Measurements from ENCODE around the gene CRELD1. TPM values are rescaled to one million over a fixed set of nuclear protein-coding genes. Genes with fewer than 3 reads are reported as not detected.

Gene CRELD1
- total RNA-seq, 1 donor from 2014 or later, result 135 TPM

- no peak for DNase-seq (ENCODE audit: low read depth)
Measured at GRCh38 chr3:9903238-9903624, 30.4 kb upstream of the CRELD1 start.

DNA sequence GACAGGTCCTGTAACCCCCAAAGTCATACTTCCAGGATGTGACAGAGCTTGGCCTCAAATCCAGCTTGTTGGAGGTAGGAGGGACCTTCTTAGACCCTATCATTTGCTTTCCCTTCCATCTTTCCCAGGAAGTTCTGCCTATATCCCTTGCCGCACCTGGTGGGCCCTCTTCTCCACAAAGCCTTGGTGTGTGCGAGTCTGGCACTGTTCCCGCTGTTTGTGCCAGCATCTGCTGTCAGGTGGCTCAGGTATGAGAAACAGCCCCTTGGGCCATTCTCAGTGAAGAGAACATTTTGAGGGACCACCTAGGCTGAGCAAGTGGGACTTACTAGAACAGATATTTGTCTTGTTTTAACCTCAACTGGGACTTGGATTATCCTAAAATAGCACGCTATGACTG is 29.7 kb upstream of the CRELD1 start:
- DNase-seq (ENCODE audit: low read depth), result no peak

DNA sequence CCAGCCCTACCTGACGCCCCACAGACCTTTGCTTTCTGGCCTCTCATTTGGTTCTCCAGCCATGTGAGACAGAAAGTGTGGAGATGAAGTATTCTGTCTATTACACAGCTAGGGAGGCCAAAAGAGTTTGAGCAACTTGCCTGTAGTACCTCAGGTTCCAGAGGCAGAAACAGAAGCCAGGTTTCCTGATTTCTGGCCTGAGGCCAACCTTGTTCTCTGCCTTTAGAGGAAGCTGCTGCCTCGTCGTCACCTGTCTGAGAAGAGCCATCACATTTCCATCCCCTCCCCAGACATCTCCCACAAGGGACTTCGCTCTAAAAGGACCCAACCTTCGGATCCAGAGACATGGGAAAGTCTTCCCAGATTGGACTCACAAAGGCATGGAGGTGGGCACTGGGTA is 27.2 kb upstream of the CRELD1 start:
- no peak for DNase-seq (ENCODE audit: low read depth)

DNA sequence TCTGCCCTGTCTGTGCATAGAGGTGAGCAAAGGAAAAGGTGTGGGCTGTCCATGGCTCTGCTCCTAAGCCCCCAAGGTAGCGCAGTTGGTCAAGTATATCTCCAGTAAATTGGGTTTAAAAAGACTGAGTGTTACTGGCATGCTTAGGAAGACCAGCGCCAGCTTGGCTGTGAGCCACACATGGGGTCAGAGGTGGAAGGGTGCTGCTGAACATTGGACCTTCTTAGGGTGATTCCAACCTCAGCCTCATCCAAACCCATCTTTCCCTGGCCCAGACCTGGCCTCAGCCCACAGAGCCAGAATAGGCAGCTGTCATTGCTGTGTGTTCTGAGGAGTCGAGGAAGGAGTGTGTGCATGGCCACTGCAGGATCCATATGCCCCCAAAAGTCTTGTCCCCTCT is 25.3 kb upstream of the CRELD1 start:
- no peak for DNase-seq (ENCODE audit: low read depth)

DNA sequence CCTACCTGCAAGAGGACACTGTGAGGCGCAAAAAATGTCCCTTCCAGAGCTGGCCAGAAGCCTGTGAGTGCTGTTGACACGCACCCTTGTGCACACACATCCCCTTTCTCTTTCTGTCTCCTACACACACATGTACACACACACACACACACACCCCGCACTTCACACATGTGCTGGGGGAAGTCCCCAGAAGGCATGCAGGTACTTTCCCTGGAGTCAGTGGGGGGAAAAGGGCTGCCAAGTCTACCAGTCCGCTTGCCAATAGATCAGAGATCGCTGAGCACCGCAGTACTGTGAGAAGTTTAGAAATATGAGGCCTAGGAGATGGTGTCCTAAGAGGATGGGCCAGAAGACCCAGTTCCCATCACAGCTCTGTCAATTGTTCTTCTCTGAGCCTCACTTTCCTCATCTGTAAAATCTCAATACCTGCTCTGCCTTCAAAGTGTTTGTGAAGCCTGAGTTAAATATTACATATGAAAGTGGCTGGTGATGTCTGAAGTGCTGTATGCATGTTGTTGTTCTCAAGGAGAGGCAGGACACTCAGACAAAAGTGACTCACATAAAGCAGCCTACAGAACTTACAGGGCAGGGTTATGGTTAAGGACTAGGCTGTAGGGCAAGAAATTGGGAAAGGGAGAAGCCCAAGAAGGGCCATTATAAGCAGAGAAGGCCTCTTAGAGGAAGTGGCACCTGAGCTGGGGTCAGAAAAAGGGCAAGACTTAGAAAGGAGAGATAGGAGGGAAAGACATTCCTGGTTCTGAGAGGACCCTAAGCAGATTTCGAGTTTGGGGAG is 24.2 kb upstream of the CRELD1 start:
- DNase-seq (ENCODE audit: low read depth), result no peak

- DNase-seq (ENCODE audit: low read depth), result no peak
Measured at GRCh38 chr3:9911863-9912262, 21.8 kb upstream of the CRELD1 start.

GRCh38 chr3:9912294-9912935 is 21.2 kb upstream of the CRELD1 start:
- no peak for DNase-seq (ENCODE audit: low read depth)

GRCh38 chr3:9913601-9914000 is 20.0 kb upstream of the CRELD1 start:
- DNase-seq (ENCODE audit: low read depth), result no peak

DNA sequence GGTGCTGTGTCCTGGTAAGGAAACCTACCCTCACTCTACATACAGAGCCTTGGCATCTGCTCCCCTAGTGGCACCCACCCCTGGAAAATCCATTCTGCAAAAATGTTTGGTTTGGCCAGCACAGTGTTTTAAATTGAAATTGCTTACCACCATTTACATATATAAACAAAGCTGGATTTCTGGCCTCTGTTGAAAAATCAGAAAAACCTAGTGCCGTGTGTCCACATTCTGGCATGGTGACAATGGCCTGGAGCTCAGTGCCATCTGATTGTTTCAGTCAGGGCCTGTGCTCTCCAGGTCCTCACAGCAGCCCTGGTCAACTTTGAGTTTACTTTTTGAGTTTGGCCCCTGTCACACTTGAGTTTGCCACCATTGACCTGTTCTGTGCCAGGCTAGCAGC is 19.6 kb upstream of the CRELD1 start:
- no peak for DNase-seq (ENCODE audit: low read depth)

- DNase-seq (ENCODE audit: low read depth), result no peak
Measured at GRCh38 chr3:9914559-9915253, 18.9 kb upstream of the CRELD1 start.

GRCh38 chr3:9915254-9916141 is 18.1 kb upstream of the CRELD1 start:
- DNase-seq (ENCODE audit: low read depth), result peak; percentile 67

DNA sequence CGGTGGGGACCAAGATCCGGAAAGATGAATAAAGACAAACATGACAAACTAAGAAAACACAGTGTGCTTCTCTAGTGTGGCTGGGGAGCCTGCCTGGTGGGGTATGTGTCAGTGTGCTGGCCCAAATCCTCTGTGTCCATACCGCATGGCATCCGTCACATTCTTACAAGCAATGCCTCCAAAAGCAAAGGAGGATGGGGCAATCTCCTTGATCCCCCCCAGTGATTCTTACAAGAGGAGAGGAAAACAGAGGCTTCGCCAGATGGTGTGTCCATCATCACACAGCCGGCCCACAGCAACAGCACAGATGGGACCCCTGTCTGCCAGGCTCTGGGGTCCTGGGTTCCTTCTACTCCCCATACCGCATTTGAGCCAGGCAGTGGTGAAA is 17.3 kb upstream of the CRELD1 start:
- peak; percentile 25 for DNase-seq (ENCODE audit: low read depth)

DNA sequence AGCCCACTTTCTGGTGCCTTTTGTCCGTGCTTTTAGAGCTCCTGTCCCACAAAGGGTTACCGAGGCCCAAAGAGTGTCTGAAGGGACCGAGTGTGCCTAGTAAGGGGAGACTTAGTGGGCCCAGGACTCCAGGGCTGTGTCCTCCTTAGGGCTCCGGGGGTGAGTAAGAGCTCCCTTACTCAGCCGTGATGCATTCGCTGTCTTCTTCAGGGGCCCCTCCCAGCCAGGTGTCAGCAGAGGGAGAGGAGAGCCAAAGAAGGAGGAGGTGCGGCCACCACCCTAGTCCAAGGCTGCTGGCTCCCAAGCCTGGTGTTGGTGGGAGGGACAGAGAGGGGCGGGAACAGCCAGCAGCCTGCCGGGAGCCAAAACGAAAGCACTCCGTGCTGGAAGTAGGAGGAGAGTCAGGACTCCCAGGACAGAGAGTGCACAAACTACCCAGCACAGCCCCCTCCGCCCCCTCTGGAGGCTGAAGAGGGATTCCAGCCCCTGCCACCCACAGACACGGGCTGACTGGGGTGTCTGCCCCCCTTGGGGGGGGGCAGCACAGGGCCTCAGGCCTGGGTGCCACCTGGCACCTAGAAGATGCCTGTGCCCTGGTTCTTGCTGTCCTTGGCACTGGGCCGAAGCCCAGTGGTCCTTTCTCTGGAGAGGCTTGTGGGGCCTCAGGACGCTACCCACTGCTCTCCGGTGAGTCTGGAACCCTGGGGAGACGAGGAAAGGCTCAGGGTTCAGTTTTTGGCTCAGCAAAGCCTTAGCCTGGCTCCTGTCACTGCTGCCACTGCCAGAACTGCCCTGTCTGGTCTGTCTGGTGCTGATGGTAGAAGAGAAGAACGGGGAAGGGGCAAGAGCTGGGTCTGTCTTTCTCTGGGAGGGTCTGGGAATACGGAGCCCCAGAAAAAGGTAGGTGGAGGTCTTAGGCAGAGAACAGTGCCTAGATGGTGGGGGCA is 16.6 kb upstream of the CRELD1 start, which contains the start of gene IL17RC:
Gene IL17RC, plus strand, starts transcription at position 365 of the 947 bp plus-strand sequence. Its CDS starts 218 bp downstream, at position 583.
- DNase-seq (ENCODE audit: low read depth), result peak; percentile 85

GRCh38 chr3:9917820-9918219 is 15.8 kb upstream of the CRELD1 start:
- DNase-seq (ENCODE audit: low read depth), result no peak

- no peak for DNase-seq (ENCODE audit: low read depth)
Measured at GRCh38 chr3:9918261-9919038, 15.2 kb upstream of the CRELD1 start.

DNA sequence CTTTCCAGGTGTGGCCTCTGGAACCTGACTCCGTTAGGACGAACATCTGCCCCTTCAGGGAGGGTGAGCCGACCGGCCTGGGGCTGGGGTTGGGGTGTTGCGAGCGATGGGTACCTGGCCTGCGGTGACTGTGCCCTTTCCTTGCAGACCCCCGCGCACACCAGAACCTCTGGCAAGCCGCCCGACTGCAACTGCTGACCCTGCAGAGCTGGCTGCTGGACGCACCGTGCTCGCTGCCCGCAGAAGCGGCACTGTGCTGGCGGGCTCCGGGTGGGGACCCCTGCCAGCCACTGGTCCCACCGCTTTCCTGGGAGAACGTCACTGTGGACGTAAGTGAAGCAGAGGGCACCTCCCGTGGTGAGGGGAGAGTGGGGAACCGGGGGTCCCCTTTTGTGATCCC is 5.5 kb upstream of the CRELD1 start:
- no peak for DNase-seq (ENCODE audit: low read depth)

GRCh38 chr3:9930804-9931418 is 2.7 kb upstream of the CRELD1 start:
- no peak for DNase-seq (ENCODE audit: low read depth)

GRCh38 chr3:9932535-9932842 is 1.1 kb upstream of the CRELD1 start:
- no peak for DNase-seq (ENCODE audit: low read depth)
